ENCODE data around the gene GSTM5. TPM values are rescaled to one million over a fixed set of nuclear protein-coding genes. Genes with fewer than 3 reads are reported as not detected.
A peak's percentile ranks its signal among the peaks of the same experiment; 100 is the strongest.

Gene GSTM5
- total and polyA plus RNA-seq, 2 of the 13 experiments (the other 11 are each of a cell fraction or from before 2014, with no cell fraction given), result not detected

DNA sequence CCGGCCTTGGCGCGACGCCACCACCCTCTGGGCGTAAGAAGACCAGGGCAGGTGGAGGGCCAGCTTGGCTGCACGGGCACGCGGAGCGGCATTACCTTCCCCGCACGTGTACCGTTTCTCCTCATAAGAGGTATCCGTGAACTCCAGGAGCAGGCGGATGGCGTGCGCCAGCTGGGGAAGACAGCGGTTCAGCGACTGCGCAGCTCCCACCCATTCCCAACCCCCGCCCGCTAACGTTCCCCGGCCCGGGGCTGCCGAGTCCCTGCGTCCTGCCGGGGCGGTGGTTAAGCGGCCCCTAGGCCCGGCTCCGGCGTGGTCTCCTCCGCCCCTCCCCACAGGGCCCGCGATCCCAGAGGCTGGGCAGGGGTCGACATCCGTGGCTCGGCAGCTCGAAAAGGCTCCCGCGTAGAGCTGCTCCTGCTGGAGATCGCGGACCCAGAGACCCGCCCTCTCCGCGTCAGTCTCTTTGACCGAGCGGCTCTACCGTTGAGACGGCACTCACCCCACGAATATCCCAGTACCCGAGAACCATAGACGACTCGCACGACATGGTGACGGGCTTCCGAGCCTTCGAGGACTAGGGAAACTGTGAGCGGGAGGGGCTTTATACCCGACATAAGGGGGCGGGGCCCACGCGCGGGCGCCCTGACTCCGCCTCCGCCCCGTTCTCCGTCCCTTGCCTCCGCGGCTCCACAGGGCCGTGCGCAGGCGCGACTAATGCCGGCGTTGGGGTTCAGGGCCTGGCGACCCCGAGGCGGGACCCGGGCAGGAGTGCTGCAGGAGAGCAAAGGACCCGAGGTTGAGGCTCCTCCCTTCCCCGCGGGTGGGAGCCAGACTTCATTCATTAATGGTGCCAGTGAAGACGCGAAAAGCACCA lies 27.9 kb downstream of the GSTM5 start (continued):
- TF ChIP-seq, protein P1, sequence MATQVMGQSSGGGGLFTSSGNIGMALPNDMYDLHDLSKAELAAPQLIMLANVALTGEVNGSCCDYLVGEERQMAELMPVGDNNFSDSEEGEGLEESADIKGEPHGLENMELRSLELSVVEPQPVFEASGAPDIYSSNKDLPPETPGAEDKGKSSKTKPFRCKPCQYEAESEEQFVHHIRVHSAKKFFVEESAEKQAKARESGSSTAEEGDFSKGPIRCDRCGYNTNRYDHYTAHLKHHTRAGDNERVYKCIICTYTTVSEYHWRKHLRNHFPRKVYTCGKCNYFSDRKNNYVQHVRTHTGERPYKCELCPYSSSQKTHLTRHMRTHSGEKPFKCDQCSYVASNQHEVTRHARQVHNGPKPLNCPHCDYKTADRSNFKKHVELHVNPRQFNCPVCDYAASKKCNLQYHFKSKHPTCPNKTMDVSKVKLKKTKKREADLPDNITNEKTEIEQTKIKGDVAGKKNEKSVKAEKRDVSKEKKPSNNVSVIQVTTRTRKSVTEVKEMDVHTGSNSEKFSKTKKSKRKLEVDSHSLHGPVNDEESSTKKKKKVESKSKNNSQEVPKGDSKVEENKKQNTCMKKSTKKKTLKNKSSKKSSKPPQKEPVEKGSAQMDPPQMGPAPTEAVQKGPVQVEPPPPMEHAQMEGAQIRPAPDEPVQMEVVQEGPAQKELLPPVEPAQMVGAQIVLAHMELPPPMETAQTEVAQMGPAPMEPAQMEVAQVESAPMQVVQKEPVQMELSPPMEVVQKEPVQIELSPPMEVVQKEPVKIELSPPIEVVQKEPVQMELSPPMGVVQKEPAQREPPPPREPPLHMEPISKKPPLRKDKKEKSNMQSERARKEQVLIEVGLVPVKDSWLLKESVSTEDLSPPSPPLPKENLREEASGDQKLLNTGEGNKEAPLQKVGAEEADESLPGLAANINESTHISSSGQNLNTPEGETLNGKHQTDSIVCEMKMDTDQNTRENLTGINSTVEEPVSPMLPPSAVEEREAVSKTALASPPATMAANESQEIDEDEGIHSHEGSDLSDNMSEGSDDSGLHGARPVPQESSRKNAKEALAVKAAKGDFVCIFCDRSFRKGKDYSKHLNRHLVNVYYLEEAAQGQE (IDR thresholded peaks at IDR 0.05; ENCODE audit: borderline replicate concordance in 1 of 2, low read depth in 1 of 2, low read length in 2 of 2), result no peak; a peak in 1 of 4 replicates
- TF ChIP-seq ZNF496 (CRISPR knock-in tag; IDR thresholded peaks at IDR 0.05; ENCODE audit: insufficient replicate concordance) (no peak), KDM4B (CRISPR knock-in tag; IDR thresholded peaks at IDR 0.05) (no peak), ZBTB20 (CRISPR knock-in tag; IDR thresholded peaks at IDR 0.05; ENCODE audit: borderline replicate concordance, low read depth) (no peak), GTF2F1 (IDR thresholded peaks at IDR 0.05; ENCODE audit: low read length) (no peak), HHEX (CRISPR knock-in tag; IDR thresholded peaks at IDR 0.05) (no peak), MXD4 (CRISPR knock-in tag; IDR thresholded peaks at IDR 0.05) (no peak), RELA (CRISPR knock-in tag; IDR thresholded peaks at IDR 0.05) (no peak), CHCHD3 (CRISPR knock-in tag; IDR thresholded peaks at IDR 0.05) (0 out of 2 replicates have a peak, but pooled peaks have one; percentile 16), ZNF577 (CRISPR knock-in tag; IDR thresholded peaks at IDR 0.05; ENCODE audit: borderline replicate concordance, low read depth) (no peak), MEIS2 (CRISPR knock-in tag; IDR thresholded peaks at IDR 0.05) (no peak), CENPT (CRISPR knock-in tag; IDR thresholded peaks at IDR 0.05; ENCODE audit: low read depth) (no peak), ZSCAN20 (CRISPR knock-in tag; IDR thresholded peaks at IDR 0.05; ENCODE audit: borderline replicate concordance) (no peak)
- TF ChIP-seq, protein P2, sequence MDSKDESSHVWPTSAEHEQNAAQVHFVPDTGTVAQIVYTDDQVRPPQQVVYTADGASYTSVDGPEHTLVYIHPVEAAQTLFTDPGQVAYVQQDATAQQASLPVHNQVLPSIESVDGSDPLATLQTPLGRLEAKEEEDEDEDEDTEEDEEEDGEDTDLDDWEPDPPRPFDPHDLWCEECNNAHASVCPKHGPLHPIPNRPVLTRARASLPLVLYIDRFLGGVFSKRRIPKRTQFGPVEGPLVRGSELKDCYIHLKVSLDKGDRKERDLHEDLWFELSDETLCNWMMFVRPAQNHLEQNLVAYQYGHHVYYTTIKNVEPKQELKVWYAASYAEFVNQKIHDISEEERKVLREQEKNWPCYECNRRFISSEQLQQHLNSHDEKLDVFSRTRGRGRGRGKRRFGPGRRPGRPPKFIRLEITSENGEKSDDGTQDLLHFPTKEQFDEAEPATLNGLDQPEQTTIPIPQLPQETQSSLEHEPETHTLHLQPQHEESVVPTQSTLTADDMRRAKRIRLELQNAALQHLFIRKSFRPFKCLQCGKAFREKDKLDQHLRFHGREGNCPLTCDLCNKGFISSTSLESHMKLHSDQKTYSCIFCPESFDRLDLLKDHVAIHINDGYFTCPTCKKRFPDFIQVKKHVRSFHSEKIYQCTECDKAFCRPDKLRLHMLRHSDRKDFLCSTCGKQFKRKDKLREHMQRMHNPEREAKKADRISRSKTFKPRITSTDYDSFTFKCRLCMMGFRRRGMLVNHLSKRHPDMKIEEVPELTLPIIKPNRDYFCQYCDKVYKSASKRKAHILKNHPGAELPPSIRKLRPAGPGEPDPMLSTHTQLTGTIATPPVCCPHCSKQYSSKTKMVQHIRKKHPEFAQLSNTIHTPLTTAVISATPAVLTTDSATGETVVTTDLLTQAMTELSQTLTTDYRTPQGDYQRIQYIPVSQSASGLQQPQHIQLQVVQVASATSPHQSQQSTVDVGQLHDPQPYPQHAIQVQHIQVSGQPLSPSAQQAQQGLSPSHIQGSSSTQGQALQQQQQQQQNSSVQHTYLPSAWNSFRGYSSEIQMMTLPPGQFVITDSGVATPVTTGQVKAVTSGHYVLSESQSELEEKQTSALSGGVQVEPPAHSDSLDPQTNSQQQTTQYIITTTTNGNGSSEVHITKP (CRISPR knock-in tag; IDR thresholded peaks at IDR 0.05; ENCODE audit: low read depth), result no peak
- TF ChIP-seq, protein P3, sequence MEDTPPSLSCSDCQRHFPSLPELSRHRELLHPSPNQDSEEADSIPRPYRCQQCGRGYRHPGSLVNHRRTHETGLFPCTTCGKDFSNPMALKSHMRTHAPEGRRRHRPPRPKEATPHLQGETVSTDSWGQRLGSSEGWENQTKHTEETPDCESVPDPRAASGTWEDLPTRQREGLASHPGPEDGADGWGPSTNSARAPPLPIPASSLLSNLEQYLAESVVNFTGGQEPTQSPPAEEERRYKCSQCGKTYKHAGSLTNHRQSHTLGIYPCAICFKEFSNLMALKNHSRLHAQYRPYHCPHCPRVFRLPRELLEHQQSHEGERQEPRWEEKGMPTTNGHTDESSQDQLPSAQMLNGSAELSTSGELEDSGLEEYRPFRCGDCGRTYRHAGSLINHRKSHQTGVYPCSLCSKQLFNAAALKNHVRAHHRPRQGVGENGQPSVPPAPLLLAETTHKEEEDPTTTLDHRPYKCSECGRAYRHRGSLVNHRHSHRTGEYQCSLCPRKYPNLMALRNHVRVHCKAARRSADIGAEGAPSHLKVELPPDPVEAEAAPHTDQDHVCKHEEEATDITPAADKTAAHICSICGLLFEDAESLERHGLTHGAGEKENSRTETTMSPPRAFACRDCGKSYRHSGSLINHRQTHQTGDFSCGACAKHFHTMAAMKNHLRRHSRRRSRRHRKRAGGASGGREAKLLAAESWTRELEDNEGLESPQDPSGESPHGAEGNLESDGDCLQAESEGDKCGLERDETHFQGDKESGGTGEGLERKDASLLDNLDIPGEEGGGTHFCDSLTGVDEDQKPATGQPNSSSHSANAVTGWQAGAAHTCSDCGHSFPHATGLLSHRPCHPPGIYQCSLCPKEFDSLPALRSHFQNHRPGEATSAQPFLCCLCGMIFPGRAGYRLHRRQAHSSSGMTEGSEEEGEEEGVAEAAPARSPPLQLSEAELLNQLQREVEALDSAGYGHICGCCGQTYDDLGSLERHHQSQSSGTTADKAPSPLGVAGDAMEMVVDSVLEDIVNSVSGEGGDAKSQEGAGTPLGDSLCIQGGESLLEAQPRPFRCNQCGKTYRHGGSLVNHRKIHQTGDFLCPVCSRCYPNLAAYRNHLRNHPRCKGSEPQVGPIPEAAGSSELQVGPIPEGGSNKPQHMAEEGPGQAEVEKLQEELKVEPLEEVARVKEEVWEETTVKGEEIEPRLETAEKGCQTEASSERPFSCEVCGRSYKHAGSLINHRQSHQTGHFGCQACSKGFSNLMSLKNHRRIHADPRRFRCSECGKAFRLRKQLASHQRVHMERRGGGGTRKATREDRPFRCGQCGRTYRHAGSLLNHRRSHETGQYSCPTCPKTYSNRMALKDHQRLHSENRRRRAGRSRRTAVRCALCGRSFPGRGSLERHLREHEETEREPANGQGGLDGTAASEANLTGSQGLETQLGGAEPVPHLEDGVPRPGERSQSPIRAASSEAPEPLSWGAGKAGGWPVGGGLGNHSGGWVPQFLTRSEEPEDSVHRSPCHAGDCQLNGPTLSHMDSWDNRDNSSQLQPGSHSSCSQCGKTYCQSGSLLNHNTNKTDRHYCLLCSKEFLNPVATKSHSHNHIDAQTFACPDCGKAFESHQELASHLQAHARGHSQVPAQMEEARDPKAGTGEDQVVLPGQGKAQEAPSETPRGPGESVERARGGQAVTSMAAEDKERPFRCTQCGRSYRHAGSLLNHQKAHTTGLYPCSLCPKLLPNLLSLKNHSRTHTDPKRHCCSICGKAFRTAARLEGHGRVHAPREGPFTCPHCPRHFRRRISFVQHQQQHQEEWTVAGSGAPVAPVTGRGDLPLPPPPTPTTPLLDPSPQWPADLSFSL (CRISPR knock-in tag; IDR thresholded peaks at IDR 0.05), result no peak

Measured in HepG2 (cell line).